SK-N-SH (cell line): ENCODE results near the gene REC114. TPM values are rescaled to one million over a fixed set of nuclear protein-coding genes. Genes with fewer than 3 reads are reported as not detected.

ENCODE experiments used
- CTCF ChIA-PET: fragments of 300-600, 350-600 bp; formaldehyde crosslinking; extraction: SDS; loops from one replicate; lab custom pipeline; 2021; lab: Yijun Ruan, JAX
- POLR2A ChIA-PET: fragments of 350-600 bp; sonication (Branson Sonifier 250); formaldehyde crosslinking; extraction: SDS; loops from one replicate; lab custom pipeline; 2020; ENCODE audit warnings: antibody characterized with exemption, inconsistent platforms; lab: Yijun Ruan, JAX
- DNase-seq: peaks from one replicate; pipeline ENCODE4 v3.0.0; 2012
- H2AFZ ChIP-seq: fragments of 200-600 bp; sonication (generic); 2 replicates; pipeline ENCODE4 v1.8.1; 2016; ENCODE audit warnings: antibody characterized with exemption, mild to moderate bottlenecking, low read depth
- H3F3A ChIP-seq: fragments of 200-600 bp; sonication (generic); replicated peaks from 2 replicates; pipeline ENCODE3; 2016; ENCODE audit warnings: antibody characterized with exemption, mild to moderate bottlenecking; ENCODE audit not compliant: insufficient read depth
- H3K27ac ChIP-seq, 2 experiments: fragments of 200-500 bp in 1 of 2; fragments of 200-600 bp in 1 of 2; sonication (Bioruptor generic) in 1 of 2; sonication (generic), shearing (Covaris generic) in 1 of 2; 2 replicates each; pipeline versions ENCODE4 v1.5.1 to v1.6.1; 2014 to 2016; ENCODE audit warnings: low read depth in 2 of 2, inconsistent platforms in 1 of 2, low read length in 1 of 2, mild to moderate bottlenecking in 1 of 2, mixed read lengths in 1 of 2
- H3K27me3 ChIP-seq: fragments of 200-600 bp; sonication (generic), shearing (Covaris generic); 2 replicates; pipeline ENCODE4 v1.6.1; 2016; ENCODE audit warnings: mixed run types; ENCODE audit not compliant: insufficient read depth
- H3K36me3 ChIP-seq, 2 experiments: fragments of 200-500 bp in 1 of 2; fragments of 200-600 bp in 1 of 2; sonication (Bioruptor generic) in 1 of 2; sonication (generic) in 1 of 2; replicated peaks in 1 of 2; 2 replicates each; pipeline versions ENCODE3 to v1.5.1; 2014 to 2016; ENCODE audit warnings: low read length in 1 of 2, mild to moderate bottlenecking in 1 of 2; ENCODE audit not compliant: insufficient read depth in 2 of 2, control insufficient read depth in 1 of 2
- H3K4me1 ChIP-seq, 2 experiments: fragments of 200-500 bp in 1 of 2; fragments of 200-600 bp in 1 of 2; sonication (Bioruptor generic) in 1 of 2; sonication (generic), shearing (Covaris generic) in 1 of 2; 2 replicates each; pipeline versions ENCODE4 v1.5.1 to v1.6.1; 2014 to 2016; ENCODE audit warnings: low read depth in 1 of 2, low read length in 1 of 2, mixed run types in 1 of 2; ENCODE audit not compliant: insufficient read depth in 2 of 2, control insufficient read depth in 1 of 2
- H3K4me2 ChIP-seq: fragments of 200-600 bp; sonication (generic), shearing (Covaris generic); 2 replicates; pipeline ENCODE4 v1.6.1; 2017; ENCODE audit warnings: mixed run types
- H3K4me3 ChIP-seq, 2 experiments: fragments of 200-500 bp in 1 of 2; fragments of 200-600 bp in 1 of 2; sonication (Bioruptor generic) in 1 of 2; sonication (generic), shearing (Covaris generic) in 1 of 2; 2 replicates each; pipeline versions ENCODE4 v1.5.1 to v1.8.1; 2014 to 2016; ENCODE audit warnings: low read depth in 2 of 2, inconsistent platforms in 1 of 2, low read length in 1 of 2, mild to moderate bottlenecking in 1 of 2, mixed read lengths in 1 of 2, moderate library complexity in 1 of 2
- H3K79me2 ChIP-seq: fragments of 200-600 bp; sonication (generic); 2 replicates; pipeline ENCODE4 v1.8.1; 2017; ENCODE audit warnings: mild to moderate bottlenecking; ENCODE audit not compliant: insufficient read depth
- H3K9ac ChIP-seq: fragments of 200-600 bp; sonication (generic); 2 replicates; pipeline ENCODE4 v1.6.1; 2017; ENCODE audit warnings: mixed run types
- H3K9me2 ChIP-seq: fragments of 200-600 bp; sonication (generic); 2 replicates; pipeline ENCODE4 v1.6.1; 2017; ENCODE audit warnings: mixed run types
- H3K9me3 ChIP-seq: fragments of 200-600 bp; sonication (generic); 2 replicates; pipeline ENCODE4 v1.6.1; 2017; ENCODE audit warnings: mixed run types, mild to moderate bottlenecking, moderate library complexity
- H4K20me1 ChIP-seq: fragments of 200-600 bp; sonication (generic); 2 replicates; pipeline ENCODE4 v1.6.1; 2017; ENCODE audit warnings: mild to moderate bottlenecking, mixed run types; ENCODE audit not compliant: insufficient read depth
- ELF1 ChIP-seq: IDR thresholded peaks from 2 replicates; pipeline ENCODE4 v1.4.0; 2012
- EP300 ChIP-seq, 2 experiments: IDR thresholded peaks; 2 replicates each; pipeline versions ENCODE4 v1.4.0 to v1.6.1; 2012; ENCODE audit warnings: borderline replicate concordance in 1 of 2, low read depth in 1 of 2, low read length in 1 of 2
- EZH2phosphoT487 ChIP-seq: fragments of 200-600 bp; sonication (generic); IDR thresholded peaks from 2 replicates; pipeline ENCODE4 v1.6.1; 2017; ENCODE audit warnings: low read depth, mixed run types, mild to moderate bottlenecking, antibody characterized with exemption, moderate library complexity, borderline replicate concordance
- FOXJ3 ChIP-seq: sonication (generic); formaldehyde crosslinking; IDR thresholded peaks from 2 replicates; pipeline ENCODE4 v1.5.1; 2020; ENCODE audit warnings: mild to moderate bottlenecking, missing genetic modification reagents
- FOXM1 ChIP-seq: IDR thresholded peaks from 2 replicates; pipeline ENCODE4 v1.4.0; 2012; ENCODE audit warnings: low read depth, mild to moderate bottlenecking
- MXI1 ChIP-seq: IDR thresholded peaks from 2 replicates; pipeline ENCODE4 v1.6.1; 2012; ENCODE audit warnings: mild to moderate bottlenecking, low read depth, low read length, improper control_type of control experiment
- NFIC ChIP-seq: IDR thresholded peaks from 2 replicates; pipeline ENCODE4 v1.4.0; 2012; ENCODE audit warnings: borderline replicate concordance
- NRF1 ChIP-seq: IDR thresholded peaks from 2 replicates; pipeline ENCODE4 v1.6.1; 2012; ENCODE audit warnings: low read depth, mild to moderate bottlenecking, low read length
- RAD21 ChIP-seq: IDR thresholded peaks from 2 replicates; pipeline ENCODE4 v1.6.1; 2012; ENCODE audit warnings: mild to moderate bottlenecking, low read length
- RCOR1 ChIP-seq: fragments of 150-350 bp; IDR thresholded peaks from 2 replicates; pipeline ENCODE4 v1.6.1; 2017; ENCODE audit warnings: antibody characterized with exemption, low read length
- SIN3A ChIP-seq: IDR thresholded peaks from 2 replicates; pipeline ENCODE4 v1.6.1; 2012; ENCODE audit warnings: low read depth, mild to moderate bottlenecking, low read length, moderate library complexity, borderline replicate concordance
- WGBS: methylation state at CpG from one replicate; pipeline ENCODE4 v1.1.6; 2017; ENCODE audit warnings: low lambda C conversion rate; 5-methylcytosine and 5-hydroxymethylcytosine counted together
- polyA plus RNA-seq, 3 experiments: library from polyadenylated mRNA; depleted of rRNA; stranded (reverse); fragments of >200 nt; gene quantifications; 2 replicates each; pipeline ENCODE4 v1.2.3, GENCODE V29; 2012
- TF ChIP-seq, protein P1 (sequence below): IDR thresholded peaks from 2 replicates; pipeline ENCODE4 v1.6.1; 2012; ENCODE audit warnings: mild to moderate bottlenecking, low read depth, low read length, moderate library complexity
- TF ChIP-seq, protein P2 (sequence below): IDR thresholded peaks from 2 replicates; pipeline ENCODE4; 2012
- TF ChIP-seq, protein P3 (sequence below): IDR thresholded peaks from 2 replicates; pipeline ENCODE4 v1.4.0; 2012; ENCODE audit warnings: low read depth, borderline replicate concordance
- TF ChIP-seq, protein P4 (sequence below): fragments of 150-350 bp; IDR thresholded peaks from 2 replicates; pipeline ENCODE4 v1.6.1; 2017; ENCODE audit warnings: antibody characterized with exemption, low read length, low read depth, borderline replicate concordance

The REC114 gene
- polyA plus RNA-seq, 1 of the 3 experiments (the other 2 are of a cell fraction), result not detected

DNA sequence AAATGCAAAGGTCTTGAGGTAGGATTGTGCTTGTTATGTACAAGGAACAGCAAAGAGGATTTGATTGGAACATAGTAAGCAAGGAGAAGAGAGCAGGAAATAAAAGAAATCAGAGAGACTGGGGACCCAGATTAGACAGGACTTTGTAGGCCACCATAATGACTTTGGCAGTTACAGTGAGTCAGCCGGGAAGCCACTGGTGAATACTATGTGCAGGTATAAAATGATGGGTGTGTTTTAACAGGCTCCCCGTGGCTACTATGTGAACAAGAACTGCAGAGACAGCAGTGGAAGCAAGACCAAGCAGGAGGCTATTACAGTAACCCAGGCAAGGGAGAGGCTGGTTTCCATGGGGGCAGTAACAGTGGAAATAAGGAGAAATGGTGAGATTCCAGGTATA lies 135.1 kb downstream of the REC114 start (continued):
- TF ChIP-seq, protein P1, sequence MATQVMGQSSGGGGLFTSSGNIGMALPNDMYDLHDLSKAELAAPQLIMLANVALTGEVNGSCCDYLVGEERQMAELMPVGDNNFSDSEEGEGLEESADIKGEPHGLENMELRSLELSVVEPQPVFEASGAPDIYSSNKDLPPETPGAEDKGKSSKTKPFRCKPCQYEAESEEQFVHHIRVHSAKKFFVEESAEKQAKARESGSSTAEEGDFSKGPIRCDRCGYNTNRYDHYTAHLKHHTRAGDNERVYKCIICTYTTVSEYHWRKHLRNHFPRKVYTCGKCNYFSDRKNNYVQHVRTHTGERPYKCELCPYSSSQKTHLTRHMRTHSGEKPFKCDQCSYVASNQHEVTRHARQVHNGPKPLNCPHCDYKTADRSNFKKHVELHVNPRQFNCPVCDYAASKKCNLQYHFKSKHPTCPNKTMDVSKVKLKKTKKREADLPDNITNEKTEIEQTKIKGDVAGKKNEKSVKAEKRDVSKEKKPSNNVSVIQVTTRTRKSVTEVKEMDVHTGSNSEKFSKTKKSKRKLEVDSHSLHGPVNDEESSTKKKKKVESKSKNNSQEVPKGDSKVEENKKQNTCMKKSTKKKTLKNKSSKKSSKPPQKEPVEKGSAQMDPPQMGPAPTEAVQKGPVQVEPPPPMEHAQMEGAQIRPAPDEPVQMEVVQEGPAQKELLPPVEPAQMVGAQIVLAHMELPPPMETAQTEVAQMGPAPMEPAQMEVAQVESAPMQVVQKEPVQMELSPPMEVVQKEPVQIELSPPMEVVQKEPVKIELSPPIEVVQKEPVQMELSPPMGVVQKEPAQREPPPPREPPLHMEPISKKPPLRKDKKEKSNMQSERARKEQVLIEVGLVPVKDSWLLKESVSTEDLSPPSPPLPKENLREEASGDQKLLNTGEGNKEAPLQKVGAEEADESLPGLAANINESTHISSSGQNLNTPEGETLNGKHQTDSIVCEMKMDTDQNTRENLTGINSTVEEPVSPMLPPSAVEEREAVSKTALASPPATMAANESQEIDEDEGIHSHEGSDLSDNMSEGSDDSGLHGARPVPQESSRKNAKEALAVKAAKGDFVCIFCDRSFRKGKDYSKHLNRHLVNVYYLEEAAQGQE, result no peak

DNA sequence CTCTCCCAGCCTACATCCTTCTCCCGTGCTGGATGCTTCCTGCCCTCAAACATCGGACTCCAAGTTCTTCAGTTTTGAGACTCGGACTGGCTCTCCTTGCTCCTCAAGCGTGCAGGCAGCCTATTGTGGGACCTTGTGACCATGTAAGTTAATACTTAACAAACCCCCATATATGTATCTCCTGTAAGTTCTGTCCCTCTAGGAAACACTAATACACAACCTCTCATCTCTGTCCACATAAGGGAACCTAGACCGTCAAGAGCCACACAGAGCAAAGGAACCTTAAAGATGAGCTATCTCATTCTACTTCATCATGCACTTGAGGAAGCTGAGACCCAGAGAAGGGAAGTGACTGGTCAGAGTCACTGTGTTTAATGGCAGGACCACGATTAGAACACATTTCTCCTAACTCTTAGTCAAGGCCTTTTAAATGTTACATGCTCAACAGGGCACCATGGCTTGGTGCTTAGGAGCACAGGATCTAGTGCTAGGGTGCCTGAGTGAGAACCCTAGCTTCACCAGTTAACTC lies 140.0 kb downstream of the REC114 start:
- Histone ChIP-seq H3F3A (no peaks in the 10 kb centered on the region), H2AFZ (no peak overlapping the region), H3K4me3 (no peak overlapping the region), H3K27ac (no peak overlapping the region; a peak in 1 of 4 replicates), H3K9me3 (no peaks in the 10 kb centered on the region), H3K27me3 (no peaks in the 10 kb centered on the region), H3K79me2 (no peaks in the 10 kb centered on the region), H3K36me3 (peaks cover 23 to 57% of the 10 kb centered on the region in 2 experiments), H3K9ac (no peak overlapping the region), H4K20me1 (no peaks in the 10 kb centered on the region; the same call in none of the 2 replicates), H3K9me2 (no peaks in the 10 kb centered on the region), H3K4me2 (no peak overlapping the region), H3K4me1 (no peaks in the 10 kb centered on the region; a peak in 1 of 4 replicates)
- no peak for DNase-seq
- WGBS, result 97% methylated on average over 6 of the region's 6 CpGs
- CTCF ChIA-PET, result interaction anchor here (1.2 to 1.9 kb wide), 3 partner anchors 12 to 117 kb away, joined by 3 to 7 read pairs (median 4); no protein-coding TSS in a partner anchor
- POLR2A ChIA-PET, result interaction anchor here (0.6 kb wide), 1 partner anchor 1412 kb away, joined by 3 read pairs; the partner anchor contains the start of gene SCAMP5
- TF ChIP-seq, protein P2, sequence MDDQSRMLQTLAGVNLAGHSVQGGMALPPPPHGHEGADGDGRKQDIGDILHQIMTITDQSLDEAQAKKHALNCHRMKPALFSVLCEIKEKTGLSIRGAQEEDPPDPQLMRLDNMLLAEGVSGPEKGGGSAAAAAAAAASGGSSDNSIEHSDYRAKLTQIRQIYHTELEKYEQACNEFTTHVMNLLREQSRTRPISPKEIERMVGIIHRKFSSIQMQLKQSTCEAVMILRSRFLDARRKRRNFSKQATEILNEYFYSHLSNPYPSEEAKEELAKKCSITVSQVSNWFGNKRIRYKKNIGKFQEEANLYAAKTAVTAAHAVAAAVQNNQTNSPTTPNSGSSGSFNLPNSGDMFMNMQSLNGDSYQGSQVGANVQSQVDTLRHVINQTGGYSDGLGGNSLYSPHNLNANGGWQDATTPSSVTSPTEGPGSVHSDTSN, result no peak
- TF ChIP-seq NFIC (no peak), EZH2phosphoT487 (no peak), ELF1 (no peak), EP300 (IDR thresholded peaks at IDR 0.05; ENCODE audit: borderline replicate concordance in 1 of 2, low read depth in 1 of 2, low read length in 1 of 2) (no peak), MXI1 (no peak), RCOR1 (no peak), NRF1 (no peak), RAD21 (no peak), FOXM1 (no peak), SIN3A (no peak), FOXJ3 (no peak)
- TF ChIP-seq, protein P1, result no peak
- TF ChIP-seq, protein P3, sequence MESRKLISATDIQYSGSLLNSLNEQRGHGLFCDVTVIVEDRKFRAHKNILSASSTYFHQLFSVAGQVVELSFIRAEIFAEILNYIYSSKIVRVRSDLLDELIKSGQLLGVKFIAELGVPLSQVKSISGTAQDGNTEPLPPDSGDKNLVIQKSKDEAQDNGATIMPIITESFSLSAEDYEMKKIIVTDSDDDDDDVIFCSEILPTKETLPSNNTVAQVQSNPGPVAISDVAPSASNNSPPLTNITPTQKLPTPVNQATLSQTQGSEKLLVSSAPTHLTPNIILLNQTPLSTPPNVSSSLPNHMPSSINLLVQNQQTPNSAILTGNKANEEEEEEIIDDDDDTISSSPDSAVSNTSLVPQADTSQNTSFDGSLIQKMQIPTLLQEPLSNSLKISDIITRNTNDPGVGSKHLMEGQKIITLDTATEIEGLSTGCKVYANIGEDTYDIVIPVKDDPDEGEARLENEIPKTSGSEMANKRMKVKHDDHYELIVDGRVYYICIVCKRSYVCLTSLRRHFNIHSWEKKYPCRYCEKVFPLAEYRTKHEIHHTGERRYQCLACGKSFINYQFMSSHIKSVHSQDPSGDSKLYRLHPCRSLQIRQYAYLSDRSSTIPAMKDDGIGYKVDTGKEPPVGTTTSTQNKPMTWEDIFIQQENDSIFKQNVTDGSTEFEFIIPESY, result no peak
- TF ChIP-seq, protein P4, sequence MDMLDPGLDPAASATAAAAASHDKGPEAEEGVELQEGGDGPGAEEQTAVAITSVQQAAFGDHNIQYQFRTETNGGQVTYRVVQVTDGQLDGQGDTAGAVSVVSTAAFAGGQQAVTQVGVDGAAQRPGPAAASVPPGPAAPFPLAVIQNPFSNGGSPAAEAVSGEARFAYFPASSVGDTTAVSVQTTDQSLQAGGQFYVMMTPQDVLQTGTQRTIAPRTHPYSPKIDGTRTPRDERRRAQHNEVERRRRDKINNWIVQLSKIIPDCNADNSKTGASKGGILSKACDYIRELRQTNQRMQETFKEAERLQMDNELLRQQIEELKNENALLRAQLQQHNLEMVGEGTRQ, result no peak
